GM12892 (cell line): Measurements from ENCODE around the gene RPUSD1.

Source experiments
- POLR2A ChIP-seq: IDR thresholded peaks from 2 replicates; pipeline ENCODE4 v1.6.1; 2011; ENCODE audit warnings: low read depth, low read length, control low read depth
- POLR2AphosphoS5 ChIP-seq: IDR thresholded peaks from 2 replicates; pipeline ENCODE4 v1.6.1; 2011; ENCODE audit warnings: low read depth, low read length, control low read depth
- TAF1 ChIP-seq: IDR thresholded peaks from 2 replicates; pipeline ENCODE4 v1.6.1; 2011; ENCODE audit warnings: low read depth, mild to moderate bottlenecking, control low read depth, low read length, borderline replicate concordance

- TF ChIP-seq POLR2A (no peak), POLR2AphosphoS5 (no peak), TAF1 (no peak)
Observed at GRCh38 chr16:749010-749409, 39.2 kb downstream of the RPUSD1 start.
